ENCODE data around the gene ATP11A. TPM values are rescaled to one million over a fixed set of nuclear protein-coding genes. Genes with fewer than 3 reads are reported as not detected.

Gene ATP11A
- total and polyA plus RNA-seq, 9 donors, result 11.9 to 26.7 (median 21.3) TPM

GRCh38 chr13:112917056-112917664, 227.3 kb downstream of the ATP11A start:
- peaks cover 2% of the 10 kb centered on the region for H3K27me3 ChIP-seq (ENCODE audit: control insufficient read depth, insufficient read depth, low read length)
- no peak overlapping the region for H3K4me3 ChIP-seq (ENCODE audit: low read length)

GRCh38 chr13:112917737-112918136, 227.9 kb downstream of the ATP11A start:
- Histone ChIP-seq H3K36me3 (ENCODE audit: control insufficient read depth, insufficient read depth, low read length) (no peaks in the 10 kb centered on the region), H3K27me3 (ENCODE audit: control insufficient read depth, insufficient read depth, low read length) (peaks cover 2% of the 10 kb centered on the region)
- WGBS (ENCODE audit: insufficient coverage), result 83% methylated on average over 2 of the region's 3 CpGs

More at GRCh38 chr13:112917056-112917664, 227.3 kb downstream of the ATP11A start:
- DNase-seq, result no peak
- Histone ChIP-seq H3K4me1 (ENCODE audit: control insufficient read depth, insufficient read depth, low read length) (no peaks in the 10 kb centered on the region), H3K27ac (ENCODE audit: low read length) (no peak overlapping the region), H3K36me3 (ENCODE audit: control insufficient read depth, insufficient read depth, low read length) (no peaks in the 10 kb centered on the region), H3K9me3 (replicated peaks; ENCODE audit: control insufficient read depth, low read depth, low read length) (no peaks in the 10 kb centered on the region)
- 84% methylated on average over 27 of the region's 29 CpGs for WGBS (ENCODE audit: insufficient coverage)

GRCh38 chr13:112918266-112918665, 228.4 kb downstream of the ATP11A start:
- Histone ChIP-seq H3K36me3 (ENCODE audit: control insufficient read depth, insufficient read depth, low read length) (no peaks in the 10 kb centered on the region), H3K9me3 (replicated peaks; ENCODE audit: control insufficient read depth, low read depth, low read length) (no peaks in the 10 kb centered on the region), H3K4me1 (ENCODE audit: control insufficient read depth, insufficient read depth, low read length) (no peaks in the 10 kb centered on the region), H3K27me3 (ENCODE audit: control insufficient read depth, insufficient read depth, low read length) (peaks cover 2% of the 10 kb centered on the region), H3K4me3 (ENCODE audit: low read length) (no peak overlapping the region), H3K27ac (ENCODE audit: low read length) (no peak overlapping the region)
- no peak for DNase-seq
- WGBS (ENCODE audit: insufficient coverage), result 73% methylated on average over 8 of the region's 8 CpGs

More at GRCh38 chr13:112917737-112918136, 227.9 kb downstream of the ATP11A start:
- no peak for DNase-seq
- Histone ChIP-seq H3K9me3 (replicated peaks; ENCODE audit: control insufficient read depth, low read depth, low read length) (no peaks in the 10 kb centered on the region), H3K27ac (ENCODE audit: low read length) (no peak overlapping the region), H3K4me3 (ENCODE audit: low read length) (no peak overlapping the region), H3K4me1 (ENCODE audit: control insufficient read depth, insufficient read depth, low read length) (no peaks in the 10 kb centered on the region)

GRCh38 chr13:112918746-112919145, 228.9 kb downstream of the ATP11A start:
- Histone ChIP-seq H3K36me3 (ENCODE audit: control insufficient read depth, insufficient read depth, low read length) (no peaks in the 10 kb centered on the region), H3K4me3 (ENCODE audit: low read length) (no peak overlapping the region), H3K9me3 (replicated peaks; ENCODE audit: control insufficient read depth, low read depth, low read length) (peaks cover 2% of the 10 kb centered on the region), H3K4me1 (ENCODE audit: control insufficient read depth, insufficient read depth, low read length) (no peaks in the 10 kb centered on the region), H3K27ac (ENCODE audit: low read length) (no peak overlapping the region), H3K27me3 (ENCODE audit: control insufficient read depth, insufficient read depth, low read length) (no peaks in the 10 kb centered on the region)
- 75% methylated on average over 13 of the region's 13 CpGs for WGBS (ENCODE audit: insufficient coverage)
- no peak for DNase-seq

GRCh38 chr13:112923962-112924361, 234.1 kb downstream of the ATP11A start:
- WGBS (ENCODE audit: insufficient coverage), result 48% methylated on average over 2 of the region's 12 CpGs
- Histone ChIP-seq H3K36me3 (ENCODE audit: control insufficient read depth, insufficient read depth, low read length) (no peaks in the 10 kb centered on the region), H3K4me1 (ENCODE audit: control insufficient read depth, insufficient read depth, low read length) (peaks cover 7% of the 10 kb centered on the region), H3K9me3 (replicated peaks; ENCODE audit: control insufficient read depth, low read depth, low read length) (peaks cover 2% of the 10 kb centered on the region), H3K27ac (ENCODE audit: low read length) (no peak overlapping the region), H3K4me3 (ENCODE audit: low read length) (no peak overlapping the region), H3K27me3 (ENCODE audit: control insufficient read depth, insufficient read depth, low read length) (peaks cover 4% of the 10 kb centered on the region)
- DNase-seq, result no peak

- peaks cover 11% of the 10 kb centered on the region for H3K4me1 ChIP-seq (ENCODE audit: control insufficient read depth, insufficient read depth, low read length)
- H3K27ac ChIP-seq (ENCODE audit: low read length), result no peak overlapping the region
- no peak overlapping the region for H3K4me3 ChIP-seq (ENCODE audit: low read length)
- no peaks in the 10 kb centered on the region for H3K36me3 ChIP-seq (ENCODE audit: control insufficient read depth, insufficient read depth, low read length)
- no CpG with 5 or more reads among the region's 2 CpGs for WGBS (ENCODE audit: insufficient coverage)
- H3K9me3 ChIP-seq (replicated peaks; ENCODE audit: control insufficient read depth, low read depth, low read length), result peaks cover 2% of the 10 kb centered on the region
- peaks cover 6% of the 10 kb centered on the region for H3K27me3 ChIP-seq (ENCODE audit: control insufficient read depth, insufficient read depth, low read length)
- DNase-seq, result no peak
Observed at GRCh38 chr13:112924365-112924764, 234.5 kb downstream of the ATP11A start.

GRCh38 chr13:112926003-112926402, 236.2 kb downstream of the ATP11A start:
- Histone ChIP-seq H3K27ac (ENCODE audit: low read length) (no peak overlapping the region), H3K27me3 (ENCODE audit: control insufficient read depth, insufficient read depth, low read length) (peaks cover 13% of the 10 kb centered on the region), H3K9me3 (replicated peaks; ENCODE audit: control insufficient read depth, low read depth, low read length) (peaks cover 2% of the 10 kb centered on the region), H3K4me3 (ENCODE audit: low read length) (no peak overlapping the region), H3K4me1 (ENCODE audit: control insufficient read depth, insufficient read depth, low read length) (peaks cover 16% of the 10 kb centered on the region), H3K36me3 (ENCODE audit: control insufficient read depth, insufficient read depth, low read length) (no peaks in the 10 kb centered on the region)
- no peak for DNase-seq
- WGBS (ENCODE audit: insufficient coverage), result 97% methylated on average over 13 of the region's 15 CpGs

GRCh38 chr13:112926993-112927392, 237.2 kb downstream of the ATP11A start:
- Histone ChIP-seq H3K36me3 (ENCODE audit: control insufficient read depth, insufficient read depth, low read length) (no peaks in the 10 kb centered on the region), H3K4me1 (ENCODE audit: control insufficient read depth, insufficient read depth, low read length) (peaks cover 23% of the 10 kb centered on the region), H3K4me3 (ENCODE audit: low read length) (no peak overlapping the region), H3K27me3 (ENCODE audit: control insufficient read depth, insufficient read depth, low read length) (peaks cover 13% of the 10 kb centered on the region), H3K27ac (ENCODE audit: low read length) (no peak overlapping the region), H3K9me3 (replicated peaks; ENCODE audit: control insufficient read depth, low read depth, low read length) (peaks cover 2% of the 10 kb centered on the region)
- no peak for DNase-seq
- WGBS (ENCODE audit: insufficient coverage), result 100% methylated on average over 1 of the region's 5 CpGs

- no peaks in the 10 kb centered on the region for H3K36me3 ChIP-seq (ENCODE audit: control insufficient read depth, insufficient read depth, low read length)
- peaks cover 2% of the 10 kb centered on the region for H3K9me3 ChIP-seq (replicated peaks; ENCODE audit: control insufficient read depth, low read depth, low read length)
- WGBS (ENCODE audit: insufficient coverage), result 45% methylated on average over 15 of the region's 21 CpGs
- DNase-seq, result peak; percentile 75
- H3K4me3 ChIP-seq (ENCODE audit: low read length), result no peak overlapping the region
- H3K27me3 ChIP-seq (ENCODE audit: control insufficient read depth, insufficient read depth, low read length), result peaks cover 13% of the 10 kb centered on the region
- no peak overlapping the region for H3K27ac ChIP-seq (ENCODE audit: low read length)
- peaks cover 23% of the 10 kb centered on the region for H3K4me1 ChIP-seq (ENCODE audit: control insufficient read depth, insufficient read depth, low read length)
Observed at GRCh38 chr13:112928020-112928971, 238.5 kb downstream of the ATP11A start.
